HS-5 (cell line): ENCODE results near the gene C12orf42.

Source experiments
- DNase-seq: peaks from one replicate; pipeline ENCODE4 v3.0.0-alpha.2; 2012; ENCODE audit warnings: low read depth

The C12orf42 gene

DNA sequence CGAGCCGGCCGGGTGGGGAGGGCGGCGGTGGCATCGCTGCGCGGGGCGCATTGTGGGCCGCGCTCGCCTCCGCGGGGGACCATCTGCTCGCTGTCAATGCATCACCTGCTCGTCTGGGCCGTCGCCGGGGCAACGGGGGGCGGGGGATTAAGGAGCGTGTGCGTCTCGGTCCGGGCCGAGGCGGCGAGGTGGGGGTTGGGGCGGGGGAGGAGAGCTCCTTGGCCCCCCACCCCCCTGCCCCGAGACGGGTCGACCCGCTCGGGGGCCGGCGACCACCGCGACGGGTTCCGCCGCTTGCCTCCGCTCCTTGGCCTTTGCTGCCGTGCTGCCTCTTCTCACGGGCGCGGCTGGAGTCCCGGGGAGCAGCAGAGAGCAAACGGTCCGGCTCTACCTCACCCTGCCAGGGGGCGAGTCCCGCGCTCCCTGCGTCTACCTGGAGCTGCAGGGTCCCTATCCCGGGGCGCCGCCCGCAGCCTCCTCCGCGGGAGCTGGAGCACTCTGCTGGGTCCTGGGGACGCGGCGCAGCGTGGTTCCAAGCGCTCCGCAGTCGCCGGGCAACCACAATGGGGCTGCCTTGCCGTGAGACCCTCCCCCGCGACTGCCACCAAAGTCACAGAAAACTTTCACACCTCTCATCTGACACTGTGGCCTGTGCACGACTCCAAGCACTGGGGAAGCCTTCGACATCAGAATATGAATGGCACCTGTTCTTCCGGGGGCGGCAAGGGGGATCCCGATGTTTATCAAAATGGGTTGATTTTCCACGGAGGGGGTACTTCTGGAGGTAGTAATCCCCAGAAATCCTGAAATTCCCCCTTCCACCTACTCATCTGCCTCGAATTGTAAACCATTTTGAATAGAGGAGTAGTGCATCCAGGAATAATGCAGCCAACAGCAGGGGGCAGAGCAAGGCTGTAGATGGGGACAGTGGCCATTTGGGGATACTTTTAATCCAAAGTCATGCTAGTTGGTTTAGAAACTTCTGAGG lies at the start of gene C12orf42:
C12orf42 (minus strand) TSS at position 500 of the 988 bp plus-strand sequence. CDS start 17,542 bp downstream, outside the sequence.
- no peak for DNase-seq

DNA sequence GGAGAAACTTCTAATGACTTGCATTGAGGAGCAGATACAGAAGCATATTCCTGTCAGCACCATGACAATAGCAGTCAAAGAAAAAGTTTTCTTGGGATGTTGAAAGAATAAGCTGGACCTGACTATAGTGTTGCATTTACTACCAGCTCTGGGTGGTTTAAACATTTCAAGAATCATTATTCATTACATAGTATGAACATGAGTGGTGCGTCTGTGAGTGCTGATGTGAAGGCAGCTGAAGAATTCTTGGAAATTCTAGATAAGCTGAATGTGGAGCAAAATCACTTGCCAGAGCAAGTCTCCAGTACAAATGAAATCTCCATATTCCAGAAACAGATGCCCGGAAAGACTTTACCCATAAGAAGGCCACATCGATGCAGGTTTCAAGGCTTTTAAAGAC lies 46.3 kb upstream of the C12orf42 start:
- DNase-seq = no peak

DNA sequence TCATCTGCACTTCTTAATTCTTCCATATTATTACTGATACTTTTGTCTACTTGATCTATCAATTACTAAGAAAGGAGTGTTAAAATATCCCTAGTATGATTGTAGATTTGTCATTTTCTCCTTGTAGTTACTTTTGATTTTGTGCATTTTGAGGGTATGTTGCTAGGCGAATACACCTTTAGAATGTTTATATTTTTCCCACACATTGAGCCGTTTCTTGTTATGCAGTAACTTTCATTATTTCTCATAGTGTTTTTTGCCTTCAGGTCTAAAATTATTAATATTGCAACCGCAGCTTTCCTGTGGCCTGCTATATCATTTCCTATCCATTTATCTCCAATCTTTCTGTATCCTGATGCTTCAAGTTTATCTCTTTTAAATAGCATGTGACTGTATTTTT lies 44.6 kb upstream of the C12orf42 start:
- no peak for DNase-seq

DNA sequence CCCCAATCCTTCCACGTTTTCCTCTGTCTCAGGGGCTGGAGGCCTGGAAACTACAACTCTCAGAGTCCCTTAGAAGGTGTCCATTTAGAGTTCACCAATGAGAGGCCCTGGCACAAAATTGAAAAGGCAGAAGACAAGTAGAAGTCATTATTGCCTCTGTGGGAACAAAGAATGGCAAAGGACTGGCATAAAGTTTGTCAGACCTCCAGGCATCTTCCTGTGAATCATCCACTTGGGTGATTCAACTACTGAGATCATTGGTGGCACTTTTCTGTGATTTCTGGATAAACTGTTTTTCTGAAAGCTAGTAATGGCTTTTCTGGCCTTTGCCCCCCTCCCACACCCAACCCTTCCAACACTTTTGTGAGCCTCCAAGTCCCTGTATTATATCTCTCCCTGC lies 42.6 kb upstream of the C12orf42 start:
- no peak for DNase-seq

DNA sequence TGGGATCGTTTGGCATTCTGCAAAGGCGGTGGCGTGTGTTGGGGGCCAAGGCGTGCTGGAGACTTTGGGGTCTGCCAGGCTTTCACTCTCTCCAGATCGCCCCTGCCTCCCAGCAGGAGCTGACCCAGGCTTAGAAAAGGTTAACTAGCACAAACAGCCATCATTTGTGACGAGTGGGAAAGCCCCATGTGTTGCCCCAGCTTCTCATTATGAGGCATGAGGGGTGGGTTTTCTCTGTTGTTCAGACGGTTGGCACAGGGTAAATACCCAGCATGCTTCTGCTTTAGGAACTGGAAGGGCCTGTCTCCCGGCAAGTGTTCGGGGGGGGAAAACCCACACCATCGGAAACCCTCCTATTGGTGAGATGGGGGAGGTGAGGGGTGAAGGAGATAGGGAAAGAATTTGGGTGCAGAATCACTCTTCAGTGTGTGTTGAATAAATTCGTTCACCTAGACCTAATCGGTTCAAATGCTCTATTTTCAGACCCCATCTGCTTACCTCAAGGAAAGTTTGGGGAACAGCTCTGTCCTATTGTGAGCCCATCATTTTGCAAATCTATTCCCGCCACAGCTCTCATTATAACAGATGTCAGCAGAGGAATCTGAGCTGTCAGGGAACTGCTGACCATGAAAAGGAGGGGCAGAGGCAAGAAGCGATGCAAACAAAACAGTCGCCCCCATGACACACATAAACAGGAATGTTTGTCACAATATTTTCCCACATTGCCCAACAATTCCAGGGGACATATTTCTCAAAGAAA lies 34.7 kb upstream of the C12orf42 start:
- DNase-seq = no peak

DNA sequence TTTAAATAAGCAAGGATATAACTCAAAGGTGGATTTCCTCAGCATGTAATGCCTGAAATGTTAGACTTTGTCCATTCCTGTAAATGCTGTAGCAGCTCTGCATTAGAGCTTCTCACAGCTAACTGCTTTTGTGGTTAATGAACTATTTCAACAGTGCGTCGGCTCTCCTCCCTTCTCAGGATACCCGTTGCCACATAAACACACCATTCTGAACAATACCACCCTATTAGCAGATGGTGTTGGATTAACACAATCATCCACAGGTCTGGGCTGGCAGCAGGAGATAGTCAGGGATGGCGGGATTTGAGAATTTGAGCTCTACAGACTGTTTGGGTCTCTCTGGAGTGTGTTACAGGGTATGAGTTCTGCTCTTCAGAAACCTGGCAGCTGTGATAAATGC lies 33.5 kb upstream of the C12orf42 start:
- DNase-seq = no peak

DNA sequence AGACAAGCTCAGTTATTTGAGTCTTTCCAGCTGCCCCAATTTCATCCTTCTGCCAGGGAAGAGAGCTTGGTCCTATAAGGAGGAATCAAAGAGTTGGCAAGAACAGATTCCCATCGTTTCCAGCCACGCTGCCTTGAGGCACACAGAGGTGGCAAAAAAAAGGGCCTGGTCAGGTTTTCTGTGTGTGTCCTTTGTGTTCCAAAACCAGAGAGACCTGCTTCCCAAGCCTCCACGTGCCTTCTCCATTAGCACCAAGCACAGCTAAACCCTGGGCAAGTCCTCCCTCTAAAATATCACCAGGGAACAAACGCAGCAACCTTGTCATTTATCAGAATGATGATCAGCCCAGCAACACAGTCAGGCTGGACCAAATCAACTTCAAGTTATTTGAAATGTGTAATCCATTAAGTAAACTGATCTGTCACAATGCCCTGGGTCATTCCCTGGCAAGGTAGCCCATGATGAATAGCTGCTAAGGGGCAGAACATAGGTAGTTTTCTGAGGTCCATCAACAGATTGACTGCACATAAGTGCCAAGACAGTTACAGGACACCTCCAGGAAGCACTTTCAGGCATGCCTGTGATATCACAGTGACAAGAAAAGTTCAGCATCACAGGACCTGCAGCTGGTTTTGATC lies 28.6 kb upstream of the C12orf42 start:
- DNase-seq = no peak

DNA sequence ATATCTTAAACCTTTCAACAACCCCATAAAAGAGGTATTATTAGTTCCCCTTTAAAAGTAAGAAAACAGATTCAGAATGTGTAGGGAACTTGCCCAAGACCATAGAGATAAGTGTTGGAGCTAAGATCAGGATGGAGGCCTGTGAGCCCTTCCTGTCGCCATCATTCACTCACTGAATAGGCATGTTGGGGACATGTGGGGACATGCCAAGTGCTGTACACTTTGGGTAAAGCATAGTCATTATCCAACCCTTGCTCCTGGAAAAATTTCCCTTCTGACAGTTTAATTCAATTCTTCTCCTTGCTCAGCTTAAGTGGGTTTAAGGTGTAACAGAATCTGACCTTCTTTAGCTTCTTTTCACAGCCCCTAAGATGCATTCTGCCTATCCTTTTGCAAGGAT lies 28.0 kb upstream of the C12orf42 start:
- no peak for DNase-seq

DNA sequence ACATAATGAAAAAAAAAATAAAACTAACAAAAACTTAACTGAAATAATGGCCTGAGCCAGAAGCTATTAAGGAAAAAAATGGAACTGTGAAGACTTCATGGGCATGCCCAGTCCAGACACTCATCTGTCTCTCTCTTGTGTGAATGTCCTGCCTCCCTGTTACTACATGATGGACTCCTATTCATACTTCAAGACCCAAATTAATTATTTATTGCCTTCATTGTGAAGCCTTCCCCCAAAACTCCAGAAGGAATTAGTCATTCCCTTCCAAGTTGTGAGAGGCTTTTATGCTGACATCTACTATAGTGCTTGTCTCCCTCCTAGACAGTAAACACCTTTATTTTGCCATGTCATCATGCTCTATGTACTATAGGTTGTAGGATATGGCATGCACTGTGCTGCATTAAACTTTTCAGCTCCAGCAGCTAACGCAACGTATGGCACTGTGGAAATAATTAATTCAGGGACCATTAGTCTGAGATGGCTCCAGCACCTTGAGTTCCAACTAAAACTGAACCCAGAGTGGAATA lies 25.0 kb upstream of the C12orf42 start:
- DNase-seq = no peak

DNA sequence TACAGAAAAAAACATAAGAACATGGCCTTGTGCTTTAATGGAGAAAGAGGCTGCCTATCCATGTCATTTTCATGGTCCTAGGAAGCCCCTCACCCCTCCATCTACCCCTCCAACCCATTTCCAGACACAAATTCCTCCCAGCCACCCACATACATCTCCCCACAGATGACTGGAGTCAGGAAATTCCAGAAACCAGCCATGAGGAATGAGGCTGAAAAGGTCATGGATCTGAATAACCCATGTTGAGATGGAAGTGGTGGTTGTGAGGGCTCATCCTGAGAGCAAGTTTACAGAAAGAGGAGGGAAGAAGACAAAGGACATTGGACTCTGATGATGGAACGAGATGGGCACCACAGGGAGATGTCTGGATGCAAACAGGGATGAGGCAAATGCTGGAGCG lies 23.9 kb upstream of the C12orf42 start:
- DNase-seq = no peak

DNA sequence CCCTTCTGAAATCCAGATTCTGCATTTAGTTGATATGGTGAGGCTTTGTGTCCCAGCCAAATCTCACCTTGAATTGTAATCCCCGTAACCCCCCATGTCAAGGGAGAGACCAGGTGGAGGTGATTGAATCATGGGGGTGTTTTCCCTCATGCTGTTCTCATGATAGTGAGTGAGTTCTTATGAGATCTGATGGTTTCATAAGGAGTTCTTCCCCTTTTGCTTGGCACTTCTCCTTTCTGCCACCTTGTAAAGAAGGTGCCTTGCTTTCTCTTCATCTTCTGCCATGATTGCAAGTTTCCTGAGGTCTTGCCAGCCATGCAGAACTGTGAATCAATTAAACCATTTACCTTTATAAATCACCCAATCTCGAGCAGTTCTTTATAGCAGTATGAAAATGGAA lies 23.1 kb upstream of the C12orf42 start:
- no peak for DNase-seq

DNA sequence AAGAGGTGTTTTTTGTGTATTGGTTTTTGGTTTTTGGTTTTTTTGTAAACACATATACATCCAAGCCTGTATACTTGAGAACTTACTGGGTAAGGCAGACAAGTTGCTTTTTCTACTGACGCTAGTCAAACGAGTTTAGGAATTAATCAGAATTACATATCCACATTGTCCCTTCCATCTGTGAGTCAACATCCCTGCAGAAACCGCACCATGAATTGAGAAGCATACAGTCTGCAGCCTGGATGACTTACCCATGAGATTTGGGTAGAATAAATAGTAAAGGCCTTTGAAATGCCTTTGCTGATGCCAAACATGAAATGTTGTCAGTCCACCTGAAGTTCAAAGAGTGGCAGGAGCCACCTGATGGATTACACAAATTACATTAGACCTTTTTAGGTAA lies 21.4 kb upstream of the C12orf42 start:
- no peak for DNase-seq

DNA sequence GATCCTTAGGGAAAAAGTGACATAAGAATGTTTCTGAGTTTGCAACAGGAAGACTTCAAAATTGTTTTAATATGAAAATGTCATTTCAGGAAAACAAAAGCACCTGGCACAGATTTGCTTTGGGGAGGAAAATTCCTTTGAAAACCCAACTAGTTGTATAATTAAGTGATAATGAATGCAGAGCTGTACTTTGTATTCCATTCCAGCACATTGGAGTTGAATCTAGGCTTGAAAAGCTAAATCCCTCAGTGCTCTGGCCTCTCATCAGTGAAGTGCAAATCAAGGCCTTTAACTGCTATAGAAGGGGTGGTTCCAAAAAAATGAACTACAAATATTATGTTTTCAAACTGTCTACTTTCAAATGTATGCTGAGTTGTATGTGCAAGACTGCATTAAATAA lies 19.6 kb upstream of the C12orf42 start:
- no peak for DNase-seq

DNA sequence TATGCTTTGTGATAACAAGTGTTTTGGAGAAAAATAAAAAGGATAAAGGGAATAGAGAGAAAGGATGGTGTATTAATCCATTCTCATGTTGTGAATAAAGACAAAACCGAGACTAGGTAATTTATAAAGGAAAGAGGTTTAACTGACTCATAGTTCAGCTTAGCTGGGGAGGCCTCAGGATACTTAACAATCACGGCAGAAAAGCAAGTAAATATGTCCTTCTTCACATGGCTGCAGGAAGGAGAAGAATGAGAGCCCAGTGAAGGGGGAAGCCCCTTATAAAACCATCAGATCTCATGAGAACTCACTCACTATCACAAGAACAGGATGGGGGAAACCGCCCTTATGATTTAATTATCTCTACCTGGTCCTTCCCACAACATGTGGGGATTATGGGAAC lies 18.1 kb upstream of the C12orf42 start:
- no peak for DNase-seq

DNA sequence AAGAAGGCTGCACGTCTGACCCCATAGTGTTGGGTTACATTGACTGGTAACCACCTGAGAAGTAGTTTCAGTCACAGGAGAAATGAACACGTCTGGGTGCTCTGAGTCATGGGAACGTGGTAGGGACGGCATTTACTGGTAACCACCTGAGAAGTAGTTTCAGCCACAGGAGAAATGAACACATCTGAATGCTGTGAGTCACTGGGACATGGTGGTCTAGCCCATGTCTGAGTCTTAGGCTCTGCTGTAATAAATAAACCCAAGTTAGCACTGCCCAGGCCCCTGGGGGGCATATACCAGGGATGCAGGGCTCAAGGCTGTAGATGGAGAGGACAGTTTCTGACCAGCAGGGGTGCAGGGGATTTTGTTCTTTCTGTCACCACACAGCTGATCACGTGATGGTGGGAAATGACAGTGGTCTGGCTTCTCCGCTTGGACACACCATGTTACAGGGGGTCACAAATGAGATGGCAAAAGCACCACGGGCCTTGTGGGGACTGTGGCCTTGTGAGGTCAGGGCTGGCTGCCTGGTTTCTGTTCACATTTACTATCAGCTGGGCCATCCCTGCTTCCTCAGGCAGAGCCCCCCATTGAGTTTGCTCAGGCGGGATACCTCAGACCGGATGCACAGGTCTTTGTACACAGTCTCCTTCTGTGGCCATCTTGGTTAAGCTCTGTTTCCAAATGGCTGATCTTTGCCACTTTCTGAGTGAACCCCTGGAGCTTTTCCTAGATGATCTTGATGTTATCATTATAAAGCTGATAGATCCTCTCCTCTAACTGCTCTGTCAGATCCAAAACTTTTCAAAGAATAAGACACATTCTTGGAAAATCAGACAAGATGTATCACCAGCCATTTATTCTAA lies 9.8 kb upstream of the C12orf42 start:
- no peak for DNase-seq

DNA sequence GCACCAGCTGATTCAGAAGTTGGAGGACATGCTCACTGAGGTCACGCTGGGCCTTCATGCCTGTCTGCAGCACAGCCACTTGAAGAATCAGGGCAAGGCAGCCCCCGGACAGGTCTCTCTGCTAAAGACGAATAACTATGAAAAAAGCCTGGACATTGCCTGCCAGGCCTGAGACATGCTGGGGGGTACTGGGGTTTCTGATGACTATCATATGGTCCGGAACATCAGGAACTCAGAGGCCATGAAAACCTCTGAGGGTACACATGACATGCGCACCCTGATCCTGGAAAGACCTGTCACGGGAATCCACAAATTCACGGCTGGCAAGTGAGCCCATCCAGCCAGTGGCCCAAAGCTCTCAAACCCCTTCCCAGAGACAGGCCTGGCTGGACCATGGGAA lies 8.8 kb upstream of the C12orf42 start:
- no peak for DNase-seq

DNA sequence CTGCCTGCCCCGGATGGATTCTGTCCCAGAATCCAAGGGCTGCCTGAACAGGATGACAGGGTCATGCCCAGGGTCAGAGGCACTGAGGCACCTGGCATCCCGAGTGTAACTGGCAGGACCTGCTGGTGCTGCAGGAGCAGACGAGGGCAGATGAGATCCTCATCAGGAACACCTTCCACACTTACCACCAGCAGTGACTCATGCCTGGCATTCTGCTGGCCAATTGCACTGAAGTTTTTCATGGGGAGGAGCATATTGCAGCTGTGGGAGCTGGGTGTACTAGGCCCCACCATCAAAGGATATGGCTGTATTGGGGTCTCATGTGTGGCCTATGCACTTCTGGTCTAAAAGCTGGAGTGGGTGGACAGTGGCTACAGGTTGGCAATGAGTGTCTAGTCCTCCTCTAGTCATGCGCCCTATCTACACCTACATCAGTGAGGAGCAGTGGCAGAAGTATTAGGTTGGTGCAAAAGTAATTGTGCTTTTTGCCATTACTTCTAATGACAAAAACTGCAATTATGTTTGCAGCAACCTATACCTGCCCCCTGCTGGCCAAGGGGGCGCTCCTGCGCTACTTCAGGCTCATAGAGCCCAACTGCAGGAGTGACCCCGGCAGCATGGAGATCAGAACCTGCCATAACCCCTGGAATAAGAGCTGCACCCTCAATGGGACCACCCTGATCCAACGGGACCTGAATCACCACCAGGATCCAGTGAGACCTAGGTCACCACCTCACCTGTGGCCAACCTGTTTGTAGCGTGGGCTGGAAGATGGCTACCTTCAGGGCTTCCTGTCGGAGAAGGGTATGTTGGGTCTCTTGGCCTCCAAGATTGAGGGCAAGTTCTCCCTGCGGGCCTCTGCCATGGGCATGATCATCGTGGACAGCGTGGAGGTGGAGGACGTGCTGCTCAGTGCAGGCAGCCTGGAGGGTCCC lies 8.0 kb upstream of the C12orf42 start:
- DNase-seq = no peak

DNA sequence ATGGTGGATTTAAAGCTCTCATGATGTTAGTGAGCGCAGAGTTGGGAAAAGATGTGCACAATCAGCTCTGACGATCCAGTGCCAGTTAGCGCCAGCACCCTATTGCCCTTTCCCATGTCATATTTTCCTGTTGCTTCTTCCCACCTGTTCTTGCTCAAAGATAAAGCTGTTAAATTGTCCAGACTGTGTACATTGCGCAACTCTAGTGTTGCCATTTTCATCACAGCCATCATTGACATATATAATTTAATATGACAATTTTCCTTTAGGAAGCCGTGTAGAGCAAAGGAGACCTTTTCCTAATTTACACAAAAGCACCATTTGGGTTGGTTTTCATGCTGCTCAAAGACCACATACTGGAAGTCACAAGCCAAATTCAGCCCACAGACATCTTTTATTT lies 5.7 kb upstream of the C12orf42 start:
- DNase-seq = no peak

DNA sequence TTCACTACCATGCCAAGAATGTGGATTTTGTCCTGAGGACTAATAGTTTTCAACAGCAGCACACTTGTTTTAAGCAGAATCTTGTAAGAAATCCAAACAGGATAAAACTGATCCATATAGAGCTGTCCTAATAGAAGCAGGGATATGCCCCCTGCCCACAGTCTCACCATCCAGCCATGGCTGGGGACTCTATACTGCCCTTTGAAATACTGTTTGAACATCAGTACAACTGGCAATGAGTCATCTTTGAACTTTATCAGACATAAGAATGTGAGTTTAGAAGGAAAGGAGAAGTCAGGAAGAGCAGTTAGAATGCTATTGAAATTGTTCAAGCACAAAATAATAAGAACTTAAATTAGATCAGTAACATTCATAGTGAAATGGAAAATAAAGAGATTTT lies 3.8 kb upstream of the C12orf42 start:
- DNase-seq = no peak

DNA sequence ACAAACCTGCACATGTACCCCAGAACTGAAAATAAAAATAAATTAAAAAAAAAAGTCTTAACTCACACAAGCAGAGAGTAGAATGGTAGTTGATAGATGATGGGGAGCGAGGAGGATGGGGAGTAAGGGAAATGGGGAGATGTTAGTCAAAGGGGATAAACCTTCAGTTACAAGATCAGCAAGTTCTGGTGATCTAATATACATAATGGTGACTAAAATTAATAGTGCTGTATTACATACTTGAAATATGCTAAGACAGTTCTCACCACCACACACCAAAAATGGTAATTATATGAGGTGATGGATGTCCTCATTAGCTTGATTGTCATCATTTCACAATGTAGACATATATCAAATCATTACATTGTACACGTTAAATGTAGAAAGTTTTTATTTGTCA lies 3.2 kb upstream of the C12orf42 start:
- no peak for DNase-seq
